Breast epithelium (tissue), 4 donors: Measurements from ENCODE around the gene TPD52L1. TPM values are rescaled to one million over a fixed set of nuclear protein-coding genes. Genes with fewer than 3 reads are reported as not detected.

Experiments used
- DNase-seq, 2 donors: peaks; one replicate each; pipeline ENCODE4 v3.0.0-alpha.2; 2019; ENCODE audit warnings: low spot score in 2 of 2
- H3K27ac ChIP-seq, 2 donors: fragments of 200-600 bp; sonication (generic) in 1 of 2; one replicate each; pipeline ENCODE4 v1.5.1; 2016 to 2019; ENCODE audit warnings: mild to moderate bottlenecking in 1 of 2
- H3K27me3 ChIP-seq, 2 donors: fragments of 200-600 bp; sonication (generic) in 1 of 2; one replicate each; pipeline versions ENCODE4 v1.5.1 to v1.6.0; 2017 to 2019; ENCODE audit warnings: control low read depth in 1 of 2, mild to moderate bottlenecking in 1 of 2
- H3K36me3 ChIP-seq: fragments of 200-600 bp; one replicate; pipeline ENCODE4 v1.5.1; 2019
- H3K4me1 ChIP-seq, 2 donors: fragments of 200-600 bp; sonication (generic); one replicate each; pipeline ENCODE4 v1.5.1; 2016 to 2019; ENCODE audit warnings: control low read depth in 1 of 2
- H3K4me3 ChIP-seq, 3 donors: fragments of 200-600 bp; sonication (generic); 1 replicate in 2 of 3; 2 replicates in 1 of 3; pipeline ENCODE4 v1.5.1; 2016 to 2019; ENCODE audit warnings: mild to moderate bottlenecking in 3 of 3, moderate library complexity in 2 of 3
- H3K9me3 ChIP-seq, 2 donors: fragments of 200-600 bp; sonication (generic) in 1 of 2; one replicate each; pipeline ENCODE4 v1.5.1; 2016 to 2019; ENCODE audit warnings: control low read depth in 1 of 2
- POLR2A ChIP-seq: fragments of 450-650 bp; IDR thresholded peaks from one replicate; pipeline ENCODE4 v1.6.1; 2016; ENCODE audit warnings: antibody characterized with exemption, mild to moderate bottlenecking, moderate library complexity
- POLR2AphosphoS5 ChIP-seq, 3 donors: sonication (generic); formaldehyde crosslinking; IDR thresholded peaks; one replicate each; pipeline ENCODE4 v1.6.1; 2017; ENCODE audit warnings: antibody characterized with exemption in 3 of 3
- intact Hi-C: fragments of 100-400 bp; cut with DNase I; formaldehyde crosslinking; loops from one replicate; pipeline ENCODE4 v1.15.1; 2023; ENCODE audit warnings: low total_unique reads
- total RNA-seq, 3 donors: library from RNA; depleted of rRNA; stranded (reverse); fragments of >200 nt; gene quantifications; one replicate each; pipeline ENCODE4 v1.1.0, GENCODE V29; 2016
- TF ChIP-seq, protein P1 (sequence below), 3 donors: fragments of 450-650 bp; IDR thresholded peaks; one replicate each; pipeline ENCODE4 v1.5.1; 2016 to 2017; ENCODE audit warnings: antibody characterized with exemption in 3 of 3, mild to moderate bottlenecking in 3 of 3, moderate library complexity in 3 of 3

Gene TPD52L1
- total RNA-seq, 3 donors from 2014 or later: 27.2 to 266 (median 81.3) TPM

GRCh38 chr6:125205931-125206330 is 52.4 kb downstream of the TPD52L1 start:
- Histone ChIP-seq H3K27me3 (no peaks in the 10 kb centered on the region), H3K4me1 (no peaks in the 10 kb centered on the region), H3K9me3 (no peaks in the 10 kb centered on the region), H3K4me3 (no peak overlapping the region), H3K36me3 (no peaks in the 10 kb centered on the region), H3K27ac (no peak overlapping the region)
- DNase-seq: no peak
- intact Hi-C loops: no loop called here
- TF ChIP-seq POLR2AphosphoS5 (IDR thresholded peaks at IDR 0.05): no peak
- TF ChIP-seq POLR2A: no peak

DNA sequence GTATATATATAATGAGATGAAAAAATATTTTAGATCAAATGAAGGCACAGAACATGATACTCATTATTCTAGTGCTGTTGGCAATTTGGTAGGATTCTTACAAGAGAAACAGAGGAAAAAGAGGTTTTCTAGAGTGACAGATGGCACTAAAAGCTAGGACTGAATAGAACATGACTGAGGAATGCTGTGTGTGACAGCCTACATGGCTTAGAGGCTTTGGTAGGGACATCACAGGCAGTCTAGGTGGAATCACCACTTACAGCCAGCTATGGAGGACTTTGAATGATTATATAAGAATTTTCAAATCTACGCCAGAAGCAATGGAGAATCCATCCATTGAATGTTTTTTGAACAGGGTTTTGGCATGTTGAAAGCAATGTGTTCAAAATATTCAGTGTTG is 52.8 kb downstream of the TPD52L1 start:
- intact Hi-C loops: no loop called here

DNA sequence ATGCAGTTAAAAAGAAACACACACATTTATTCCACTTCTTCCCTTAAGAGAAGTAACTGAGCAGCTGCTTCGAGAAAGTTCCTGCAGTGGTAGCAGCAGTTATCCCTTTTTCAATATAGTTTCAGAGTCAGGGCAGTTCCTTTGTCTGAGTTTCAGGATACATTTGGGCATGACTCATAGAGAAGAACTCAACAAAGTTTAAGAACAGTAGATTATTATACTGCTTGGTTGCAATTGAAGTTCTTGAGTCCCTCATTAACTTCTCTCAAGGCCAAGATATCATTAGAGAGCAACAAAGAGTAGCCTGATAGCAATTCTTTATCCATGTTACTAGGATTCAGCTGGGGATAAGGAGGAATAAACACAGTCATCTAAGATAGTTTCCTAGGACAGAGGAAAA is 54.4 kb downstream of the TPD52L1 start:
- DNase-seq: no peak
- H3K9me3 ChIP-seq: no peaks in the 10 kb centered on the region
- TF ChIP-seq POLR2AphosphoS5 (IDR thresholded peaks at IDR 0.05) (no peak), POLR2A (no peak)
- TF ChIP-seq, protein P1, sequence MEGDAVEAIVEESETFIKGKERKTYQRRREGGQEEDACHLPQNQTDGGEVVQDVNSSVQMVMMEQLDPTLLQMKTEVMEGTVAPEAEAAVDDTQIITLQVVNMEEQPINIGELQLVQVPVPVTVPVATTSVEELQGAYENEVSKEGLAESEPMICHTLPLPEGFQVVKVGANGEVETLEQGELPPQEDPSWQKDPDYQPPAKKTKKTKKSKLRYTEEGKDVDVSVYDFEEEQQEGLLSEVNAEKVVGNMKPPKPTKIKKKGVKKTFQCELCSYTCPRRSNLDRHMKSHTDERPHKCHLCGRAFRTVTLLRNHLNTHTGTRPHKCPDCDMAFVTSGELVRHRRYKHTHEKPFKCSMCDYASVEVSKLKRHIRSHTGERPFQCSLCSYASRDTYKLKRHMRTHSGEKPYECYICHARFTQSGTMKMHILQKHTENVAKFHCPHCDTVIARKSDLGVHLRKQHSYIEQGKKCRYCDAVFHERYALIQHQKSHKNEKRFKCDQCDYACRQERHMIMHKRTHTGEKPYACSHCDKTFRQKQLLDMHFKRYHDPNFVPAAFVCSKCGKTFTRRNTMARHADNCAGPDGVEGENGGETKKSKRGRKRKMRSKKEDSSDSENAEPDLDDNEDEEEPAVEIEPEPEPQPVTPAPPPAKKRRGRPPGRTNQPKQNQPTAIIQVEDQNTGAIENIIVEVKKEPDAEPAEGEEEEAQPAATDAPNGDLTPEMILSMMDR (IDR thresholded peaks at IDR 0.05): no peak
- no peak overlapping the region for H3K27ac ChIP-seq
- H3K36me3 ChIP-seq: no peaks in the 10 kb centered on the region
- H3K4me1 ChIP-seq: peaks cover 0 to 4% of the 10 kb centered on the region in 2 donors
- no peak overlapping the region for H3K4me3 ChIP-seq
- intact Hi-C loops: no loop called here
- no peaks in the 10 kb centered on the region for H3K27me3 ChIP-seq

More for the DNA sequence above, 52.8 kb downstream of the TPD52L1 start:
- no peak overlapping the region for H3K27ac ChIP-seq
- no peaks in the 10 kb centered on the region for H3K4me1 ChIP-seq
- no peak overlapping the region for H3K4me3 ChIP-seq
- no peak for DNase-seq
- TF ChIP-seq POLR2AphosphoS5 (IDR thresholded peaks at IDR 0.05) (no peak), POLR2A (no peak)
- TF ChIP-seq, protein P1 (IDR thresholded peaks at IDR 0.05): no peak
- H3K27me3 ChIP-seq: no peaks in the 10 kb centered on the region
- H3K36me3 ChIP-seq: no peaks in the 10 kb centered on the region
- H3K9me3 ChIP-seq: no peaks in the 10 kb centered on the region

DNA sequence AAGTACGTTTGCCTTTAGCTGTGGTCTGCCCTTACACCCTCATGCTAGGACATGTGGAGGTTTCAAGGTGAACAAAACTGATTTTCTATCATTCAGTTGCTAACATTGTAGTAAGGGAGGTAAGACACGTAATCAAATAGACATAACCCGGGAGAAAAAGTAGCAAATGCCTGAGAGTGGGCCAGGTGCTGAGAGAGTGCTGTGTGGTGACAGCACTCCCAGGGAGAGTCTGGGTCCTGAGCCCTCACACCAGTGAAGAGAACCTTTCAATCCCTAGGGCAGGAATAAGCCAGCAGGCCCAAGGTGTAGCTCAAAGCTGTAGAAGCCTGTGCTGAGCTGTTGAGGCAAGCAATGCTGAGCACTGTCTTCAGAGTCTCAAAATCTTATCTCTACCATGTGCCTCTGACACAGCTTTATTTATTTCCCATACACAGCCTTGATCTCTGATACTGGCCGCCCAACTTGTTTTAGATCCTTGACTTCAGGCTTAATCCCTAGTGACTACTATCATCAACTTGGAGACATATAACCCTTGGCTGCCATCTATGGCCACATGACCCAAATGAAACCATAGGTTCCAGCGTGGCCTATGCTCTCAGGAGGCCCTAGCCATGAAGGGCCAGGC is 55.2 kb downstream of the TPD52L1 start:
- Histone ChIP-seq H3K4me1 (peaks cover 0 to 4% of the 10 kb centered on the region in 2 donors), H3K36me3 (no peaks in the 10 kb centered on the region), H3K9me3 (no peaks in the 10 kb centered on the region), H3K27ac (no peak overlapping the region), H3K27me3 (no peaks in the 10 kb centered on the region), H3K4me3 (no peak overlapping the region)
- TF ChIP-seq POLR2A (no peak), POLR2AphosphoS5 (IDR thresholded peaks at IDR 0.05) (no peak)
- TF ChIP-seq, protein P1 (IDR thresholded peaks at IDR 0.05): no peak
- intact Hi-C loops: no loop called here
- DNase-seq: no peak

- H3K36me3 ChIP-seq: no peaks in the 10 kb centered on the region
- no peak for DNase-seq
- H3K27ac ChIP-seq: no peak overlapping the region
- H3K4me3 ChIP-seq: no peak overlapping the region
- H3K9me3 ChIP-seq: no peaks in the 10 kb centered on the region
- intact Hi-C loops: no loop called here
- TF ChIP-seq POLR2A (no peak), POLR2AphosphoS5 (IDR thresholded peaks at IDR 0.05) (no peak)
- TF ChIP-seq, protein P1 (IDR thresholded peaks at IDR 0.05): no peak
- H3K27me3 ChIP-seq: no peaks in the 10 kb centered on the region
- peaks cover 0 to 4% of the 10 kb centered on the region in 2 donors for H3K4me1 ChIP-seq
Measured at GRCh38 chr6:125210667-125211066, 57.1 kb downstream of the TPD52L1 start.
